Lower lobe of right lung (tissue), 2 donors: Measurements from ENCODE around the gene LLGL1. TPM values are rescaled to one million over a fixed set of nuclear protein-coding genes. Genes with fewer than 3 reads are reported as not detected.
A peak's percentile ranks its signal among the peaks of the same experiment; 100 is the strongest.

Source experiments
- ATAC-seq, 2 donors: fragments of 200-7000 bp; cut with Tn5 transposase; one replicate each; pipeline ENCODE4 v1.9.1; 2020 to 2022; ENCODE audit warnings: mild to moderate bottlenecking in 2 of 2, moderate library complexity in 2 of 2
- DNase-seq: peaks from one replicate; pipeline ENCODE4 v3.0.0-alpha.2; 2020
- H3K27ac ChIP-seq: fragments of 200-600 bp; one replicate; pipeline ENCODE4 v1.8.0; 2022
- H3K27me3 ChIP-seq: fragments of 200-600 bp; one replicate; pipeline ENCODE4 v1.8.0; 2022; ENCODE audit warnings: low read depth
- H3K36me3 ChIP-seq: fragments of 200-600 bp; one replicate; pipeline ENCODE4 v1.8.0; 2022; ENCODE audit warnings: mild to moderate bottlenecking
- H3K4me1 ChIP-seq: fragments of 200-600 bp; one replicate; pipeline ENCODE4 v1.8.0; 2022
- H3K4me3 ChIP-seq: fragments of 200-600 bp; one replicate; pipeline ENCODE4 v1.8.0; 2022; ENCODE audit warnings: mild to moderate bottlenecking
- H3K9me3 ChIP-seq: fragments of 200-600 bp; one replicate; pipeline ENCODE4 v1.8.0; 2022
- CTCF ChIP-seq: fragments of 200-600 bp; IDR thresholded peaks from one replicate; pipeline ENCODE4 v1.8.0; 2022; ENCODE audit warnings: antibody characterized with exemption, mild to moderate bottlenecking
- intact Hi-C: fragments of 100-400 bp; cut with DNase I; formaldehyde crosslinking; loops from one replicate; pipeline ENCODE4 v1.11.0; 2022
- total RNA-seq: library from RNA; stranded (reverse); fragmentation: NEBNext Ultra II Directional; extraction: Animal tissue kit (Norgen Biotek cat#: 25700); gene quantifications from one replicate; pipeline ENCODE4 v1.2.1, GENCODE V29; 2021
- donor health status: DM: no; HTN: yes; CAD: no; lungs with severe emphysema.

LLGL1 gene
- total RNA-seq, 1 donor from 2014 or later, result 12.0 TPM

DNA sequence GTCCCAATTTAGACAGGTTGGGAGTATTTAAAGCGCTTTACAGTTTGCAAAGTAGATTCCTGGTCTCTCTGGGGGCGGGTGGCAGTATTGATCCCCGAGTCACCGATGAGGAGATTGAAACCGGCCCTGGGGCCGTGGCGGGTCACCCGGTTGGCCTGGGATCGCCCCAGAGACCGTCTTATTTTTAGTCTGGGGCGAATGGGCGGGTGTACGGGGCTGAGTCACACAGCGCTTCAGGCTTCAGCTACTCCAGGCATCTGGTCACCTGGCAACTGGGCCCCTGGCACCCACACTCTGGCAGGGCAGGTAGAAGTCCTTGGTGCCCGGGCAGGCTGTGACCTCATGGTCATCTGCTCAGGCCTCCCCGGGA is 35.7 kb downstream of the LLGL1 start:
- TF ChIP-seq CTCF, result no peak
- H3K4me3 ChIP-seq, result peak overlapping the region; percentile 97
- peak overlapping the region; percentile 94 for H3K27ac ChIP-seq
- ATAC-seq (peak; percentile 70 to 78), DNase-seq (peak; percentile 88)
- no peaks in the 10 kb centered on the region for H3K27me3 ChIP-seq
- no peaks in the 10 kb centered on the region for H3K9me3 ChIP-seq
- intact Hi-C loops, result no loop called here
- peaks cover 33% of the 10 kb centered on the region for H3K36me3 ChIP-seq
- H3K4me1 ChIP-seq, result peaks cover 52% of the 10 kb centered on the region

DNA sequence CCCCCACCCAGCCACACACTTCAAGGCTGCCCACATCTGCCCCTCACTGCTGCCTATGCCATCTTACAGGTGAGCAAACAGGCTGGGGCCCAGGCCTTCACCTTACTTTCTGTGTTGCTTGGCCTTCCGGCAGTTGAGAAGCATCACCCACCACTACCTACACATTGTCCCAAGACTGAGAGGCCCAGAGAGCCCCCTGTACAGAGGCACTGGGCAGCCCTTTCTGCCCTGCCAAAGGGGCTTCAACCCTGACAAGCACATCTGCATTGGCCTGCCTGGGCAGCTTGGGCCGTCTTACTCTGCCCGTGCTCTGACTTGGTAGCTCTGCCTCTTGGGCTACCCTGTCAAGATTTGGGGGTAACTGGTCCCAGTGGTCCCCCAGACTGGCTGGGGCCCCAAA is 36.2 kb downstream of the LLGL1 start:
- no peak for ATAC-seq
- H3K4me1 ChIP-seq, result peaks cover 47% of the 10 kb centered on the region
- peaks cover 28% of the 10 kb centered on the region for H3K36me3 ChIP-seq
- peak overlapping the region; percentile 97 for H3K4me3 ChIP-seq
- TF ChIP-seq CTCF, result no peak
- no peaks in the 10 kb centered on the region for H3K9me3 ChIP-seq
- H3K27ac ChIP-seq, result peak overlapping the region; percentile 94
- intact Hi-C loops, result no loop called here
- H3K27me3 ChIP-seq, result no peaks in the 10 kb centered on the region
- no peak for DNase-seq

DNA sequence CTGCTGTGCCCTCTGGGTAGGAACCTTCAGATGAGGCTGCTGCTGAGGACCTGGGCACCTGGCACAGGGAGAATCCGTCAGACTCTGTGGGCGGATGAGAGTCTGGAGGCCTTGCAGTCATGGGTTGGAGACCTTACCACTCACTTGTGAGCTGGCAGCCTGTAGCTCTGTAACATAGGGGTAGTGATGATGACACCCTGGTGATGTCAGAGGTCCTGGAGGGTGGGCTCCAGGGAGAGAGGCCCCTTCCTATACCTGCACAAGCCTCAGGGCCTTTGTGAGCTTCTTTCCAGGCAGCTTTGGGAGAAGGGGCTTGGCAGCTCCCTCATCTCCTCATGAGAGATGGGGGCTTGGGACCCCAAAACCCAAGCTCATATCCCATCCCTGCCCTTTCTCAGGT is 36.7 kb downstream of the LLGL1 start:
- DNase-seq (no peak), ATAC-seq (no peak)
- peak overlapping the region; percentile 97 for H3K4me3 ChIP-seq
- intact Hi-C loops, result no loop called here
- H3K9me3 ChIP-seq, result no peaks in the 10 kb centered on the region
- H3K27ac ChIP-seq, result peak overlapping the region; percentile 94
- peaks cover 43% of the 10 kb centered on the region for H3K4me1 ChIP-seq
- no peak for TF ChIP-seq CTCF
- H3K36me3 ChIP-seq, result peaks cover 28% of the 10 kb centered on the region
- no peaks in the 10 kb centered on the region for H3K27me3 ChIP-seq

DNA sequence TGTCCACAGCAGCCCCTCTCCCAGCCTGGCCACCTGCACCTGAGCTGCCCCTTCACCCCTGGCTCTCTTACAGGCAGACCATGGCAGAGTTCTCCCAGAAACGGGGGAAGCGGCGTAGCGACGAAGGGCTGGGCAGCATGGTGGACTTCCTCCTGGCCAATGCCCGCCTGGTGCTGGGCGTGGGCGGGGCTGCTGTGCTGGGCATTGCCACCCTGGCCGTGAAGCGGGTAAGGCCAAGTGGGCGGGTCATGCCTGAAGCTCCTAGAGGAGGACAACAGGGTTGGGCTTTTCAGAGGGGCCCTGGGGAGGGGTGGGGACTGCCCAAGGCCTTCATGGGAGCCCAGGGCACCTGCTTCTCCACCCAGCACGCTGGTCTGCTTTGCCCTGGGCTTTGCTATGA is 37.2 kb downstream of the LLGL1 start:
- Histone ChIP-seq H3K27ac (no peak overlapping the region), H3K9me3 (no peaks in the 10 kb centered on the region), H3K4me3 (no peak overlapping the region), H3K27me3 (no peaks in the 10 kb centered on the region), H3K4me1 (peaks cover 37% of the 10 kb centered on the region), H3K36me3 (peaks cover 28% of the 10 kb centered on the region)
- no peak for ATAC-seq
- intact Hi-C loops, result no loop called here
- DNase-seq, result peak; percentile 81
- no peak for TF ChIP-seq CTCF

DNA sequence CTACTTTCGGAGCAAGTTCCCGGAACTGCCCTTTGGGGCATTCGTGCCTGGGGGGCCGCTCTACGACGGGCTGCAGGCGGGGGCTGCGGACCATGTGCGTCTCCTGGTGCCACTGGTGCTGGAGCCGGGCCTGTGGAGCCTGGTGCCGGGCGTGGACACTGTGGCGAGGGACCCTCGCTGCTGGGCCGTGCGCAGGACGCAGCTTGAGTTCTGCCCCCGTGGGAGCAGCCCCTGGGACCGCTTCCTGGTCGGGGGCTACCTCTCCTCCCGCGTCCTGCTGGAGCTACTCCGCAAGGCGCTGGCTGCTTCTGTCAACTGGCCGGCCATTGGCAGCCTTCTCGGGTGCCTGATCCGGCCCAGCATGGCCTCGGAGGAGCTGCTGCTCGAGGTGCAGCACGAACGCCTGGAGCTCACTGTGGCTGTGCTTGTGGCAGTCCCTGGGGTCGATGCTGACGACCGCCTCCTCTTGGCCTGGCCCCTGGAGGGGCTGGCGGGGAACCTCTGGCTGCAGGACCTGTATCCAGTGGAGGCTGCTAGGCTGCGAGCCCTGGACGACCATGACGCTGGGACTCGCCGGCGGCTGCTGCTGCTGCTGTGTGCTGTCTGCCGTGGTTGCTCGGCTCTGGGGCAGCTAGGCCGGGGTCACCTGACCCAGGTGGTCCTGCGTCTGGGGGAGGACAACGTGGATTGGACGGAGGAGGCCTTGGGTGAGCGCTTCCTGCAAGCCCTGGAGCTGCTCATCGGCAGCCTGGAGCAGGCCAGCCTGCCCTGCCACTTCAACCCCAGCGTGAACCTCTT is 38.6 kb downstream of the LLGL1 start:
- DNase-seq (no peak), ATAC-seq (no peak)
- no peaks in the 10 kb centered on the region for H3K9me3 ChIP-seq
- H3K4me1 ChIP-seq, result peaks cover 31% of the 10 kb centered on the region
- no peaks in the 10 kb centered on the region for H3K27me3 ChIP-seq
- intact Hi-C loops, result no loop called here
- H3K36me3 ChIP-seq, result peaks cover 28% of the 10 kb centered on the region
- H3K27ac ChIP-seq, result no peak overlapping the region
- H3K4me3 ChIP-seq, result no peak overlapping the region
- no peak for TF ChIP-seq CTCF
